ENCODE data around the gene DCHS2.

The DCHS2 gene

DNA sequence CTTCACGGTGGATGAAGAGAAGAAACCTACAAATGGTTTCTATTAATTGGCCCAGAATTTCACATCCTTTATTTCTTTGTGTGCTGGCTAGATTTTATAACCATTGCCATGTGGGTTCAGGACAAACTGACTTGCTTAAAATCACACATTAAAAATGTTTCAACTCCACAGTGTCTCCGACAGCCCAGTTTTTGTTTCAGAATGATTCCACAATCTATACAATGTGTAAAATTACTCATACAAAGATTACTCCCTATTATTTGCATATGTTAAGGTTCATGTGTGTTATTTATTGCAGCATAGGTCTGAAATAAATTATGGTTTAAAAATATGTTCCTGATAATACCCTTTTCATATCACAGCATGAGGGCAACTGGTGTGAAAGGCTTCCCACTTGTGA is 20.6 kb downstream of the DCHS2 start:
- H3K4me1 ChIP-seq (ENCODE audit: control insufficient read depth, insufficient read depth, low read length), result no peaks in the 10 kb centered on the region
- H3K9me3 ChIP-seq (ENCODE audit: control insufficient read depth, insufficient read depth, low read depth, low read length), result no peaks in the 10 kb centered on the region
- no peak overlapping the region for H3K27ac ChIP-seq (ENCODE audit: low read depth, low read length)
- no peak overlapping the region for H3K9ac ChIP-seq (ENCODE audit: low read length)
- no peaks in the 10 kb centered on the region for H3K27me3 ChIP-seq (ENCODE audit: control insufficient read depth, insufficient read depth, low read length)
- no peak overlapping the region for H3K4me3 ChIP-seq (ENCODE audit: low read depth, low read length)
- H3K36me3 ChIP-seq (ENCODE audit: control insufficient read depth, insufficient read depth, low read length), result no peaks in the 10 kb centered on the region

- Histone ChIP-seq H3K36me3 (ENCODE audit: control insufficient read depth, insufficient read depth, low read length) (no peaks in the 10 kb centered on the region), H3K4me3 (ENCODE audit: low read depth, low read length) (no peak overlapping the region), H3K4me1 (ENCODE audit: control insufficient read depth, insufficient read depth, low read length) (no peaks in the 10 kb centered on the region), H3K27ac (ENCODE audit: low read depth, low read length) (no peak overlapping the region), H3K27me3 (ENCODE audit: control insufficient read depth, insufficient read depth, low read length) (no peaks in the 10 kb centered on the region), H3K9ac (ENCODE audit: low read length) (no peak overlapping the region), H3K9me3 (ENCODE audit: control insufficient read depth, insufficient read depth, low read depth, low read length) (no peaks in the 10 kb centered on the region)
Observed at GRCh38 chr4:154467886-154468285, 23.7 kb downstream of the DCHS2 start.

GRCh38 chr4:154466336-154466735 is 25.3 kb downstream of the DCHS2 start:
- no peak overlapping the region for H3K27ac ChIP-seq (ENCODE audit: low read depth, low read length)
- H3K4me1 ChIP-seq (ENCODE audit: control insufficient read depth, insufficient read depth, low read length), result no peaks in the 10 kb centered on the region
- H3K9me3 ChIP-seq (ENCODE audit: control insufficient read depth, insufficient read depth, low read depth, low read length), result no peaks in the 10 kb centered on the region
- no peak overlapping the region for H3K9ac ChIP-seq (ENCODE audit: low read length)
- no peak overlapping the region for H3K4me3 ChIP-seq (ENCODE audit: low read depth, low read length)
- no peaks in the 10 kb centered on the region for H3K36me3 ChIP-seq (ENCODE audit: control insufficient read depth, insufficient read depth, low read length)
- H3K27me3 ChIP-seq (ENCODE audit: control insufficient read depth, insufficient read depth, low read length), result no peaks in the 10 kb centered on the region

GRCh38 chr4:154465085-154465484 is 26.5 kb downstream of the DCHS2 start:
- Histone ChIP-seq H3K4me3 (ENCODE audit: low read depth, low read length) (no peak overlapping the region), H3K9ac (ENCODE audit: low read length) (no peak overlapping the region), H3K27ac (ENCODE audit: low read depth, low read length) (no peak overlapping the region), H3K4me1 (ENCODE audit: control insufficient read depth, insufficient read depth, low read length) (no peaks in the 10 kb centered on the region), H3K36me3 (ENCODE audit: control insufficient read depth, insufficient read depth, low read length) (no peaks in the 10 kb centered on the region), H3K9me3 (ENCODE audit: control insufficient read depth, insufficient read depth, low read depth, low read length) (no peaks in the 10 kb centered on the region), H3K27me3 (ENCODE audit: control insufficient read depth, insufficient read depth, low read length) (no peaks in the 10 kb centered on the region)

DNA sequence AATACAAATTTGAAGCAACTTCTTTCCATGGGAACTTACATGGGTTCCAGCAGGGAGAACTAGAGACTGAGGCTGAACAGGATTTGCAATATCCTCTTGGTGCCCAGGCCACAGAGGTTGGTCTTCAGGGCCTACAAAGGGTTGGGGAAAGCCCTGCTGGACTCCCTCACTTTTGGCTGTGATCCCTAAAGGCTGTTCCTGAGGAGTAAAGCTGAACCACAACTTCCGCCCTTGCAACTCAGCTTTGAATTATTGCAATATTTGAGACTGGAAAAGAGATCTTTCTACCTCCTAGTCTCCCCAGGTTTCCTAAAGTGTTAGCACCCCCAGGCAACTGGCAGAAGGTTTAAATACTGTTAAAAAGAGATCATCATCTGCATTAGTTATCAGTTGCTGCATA is 26.9 kb downstream of the DCHS2 start:
- Histone ChIP-seq H3K9ac (ENCODE audit: low read length) (no peak overlapping the region), H3K36me3 (ENCODE audit: control insufficient read depth, insufficient read depth, low read length) (no peaks in the 10 kb centered on the region), H3K9me3 (ENCODE audit: control insufficient read depth, insufficient read depth, low read depth, low read length) (no peaks in the 10 kb centered on the region), H3K4me3 (ENCODE audit: low read depth, low read length) (no peak overlapping the region), H3K27me3 (ENCODE audit: control insufficient read depth, insufficient read depth, low read length) (no peaks in the 10 kb centered on the region), H3K4me1 (ENCODE audit: control insufficient read depth, insufficient read depth, low read length) (no peaks in the 10 kb centered on the region), H3K27ac (ENCODE audit: low read depth, low read length) (no peak overlapping the region)

DNA sequence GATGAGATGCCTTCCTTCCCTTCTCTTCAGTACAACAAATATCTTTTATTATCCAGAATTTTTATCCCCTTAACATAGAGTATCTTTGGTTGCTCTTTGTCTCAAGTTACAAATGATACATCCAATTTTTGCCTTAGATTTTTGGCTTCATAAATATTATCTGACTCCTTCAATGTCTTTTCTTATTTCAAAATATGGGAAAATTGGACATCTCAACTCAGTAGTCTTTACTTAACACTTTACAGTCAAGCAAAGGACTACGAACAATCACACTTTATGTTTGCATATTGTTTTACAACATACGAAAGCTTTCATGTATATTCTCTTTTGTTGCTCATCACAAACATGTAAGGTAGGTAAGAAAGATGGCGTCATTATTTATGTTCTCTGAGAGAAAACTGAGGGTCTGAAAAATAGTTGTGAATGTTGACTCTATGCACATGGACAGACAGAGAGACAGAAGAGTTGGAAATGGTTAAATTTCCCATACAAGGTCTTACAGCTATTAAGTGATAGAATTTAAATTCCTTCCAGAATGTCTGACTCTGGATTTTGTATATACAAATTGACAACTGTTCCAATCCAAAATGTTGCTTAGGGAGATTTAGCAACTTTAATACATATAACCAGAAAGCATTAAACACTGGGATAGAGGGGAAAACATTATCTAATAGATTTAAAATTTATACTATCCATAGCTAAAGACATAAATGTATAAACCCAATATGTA is 29.4 kb downstream of the DCHS2 start:
- H3K27ac ChIP-seq (ENCODE audit: low read depth, low read length), result no peak overlapping the region
- no peak overlapping the region for H3K4me3 ChIP-seq (ENCODE audit: low read depth, low read length)
- H3K4me1 ChIP-seq (ENCODE audit: control insufficient read depth, insufficient read depth, low read length), result no peaks in the 10 kb centered on the region
- no peaks in the 10 kb centered on the region for H3K27me3 ChIP-seq (ENCODE audit: control insufficient read depth, insufficient read depth, low read length)
- H3K9ac ChIP-seq (ENCODE audit: low read length), result no peak overlapping the region
- H3K9me3 ChIP-seq (ENCODE audit: control insufficient read depth, insufficient read depth, low read depth, low read length), result no peaks in the 10 kb centered on the region
- H3K36me3 ChIP-seq (ENCODE audit: control insufficient read depth, insufficient read depth, low read length), result no peaks in the 10 kb centered on the region

DNA sequence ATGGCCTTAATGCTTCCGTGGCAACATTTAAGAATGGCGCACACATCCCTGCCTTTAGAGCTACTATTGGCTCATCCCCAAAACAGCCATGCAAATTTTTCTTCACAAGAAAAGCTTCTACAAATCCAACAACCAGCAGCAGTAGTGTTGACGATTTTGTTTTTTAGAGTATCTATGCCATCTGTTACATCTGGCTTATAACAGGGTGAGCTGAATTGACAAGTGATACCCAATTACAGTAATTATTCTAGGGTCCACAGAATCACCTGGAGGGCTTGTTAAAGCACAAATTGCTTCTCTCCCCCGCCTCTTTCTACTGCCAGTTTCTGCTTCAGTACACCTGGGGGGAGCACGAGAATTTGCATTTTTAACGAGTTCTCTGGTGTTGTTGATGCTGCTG is 34.1 kb downstream of the DCHS2 start:
- no peak overlapping the region for H3K4me3 ChIP-seq (ENCODE audit: low read depth, low read length)

GRCh38 chr4:154456889-154457288 is 34.7 kb downstream of the DCHS2 start:
- H3K9ac ChIP-seq (ENCODE audit: low read length), result no peak overlapping the region

More for the DNA sequence above, 34.1 kb downstream of the DCHS2 start:
- no peak overlapping the region for H3K27ac ChIP-seq (ENCODE audit: low read depth, low read length)
- H3K36me3 ChIP-seq (ENCODE audit: control insufficient read depth, insufficient read depth, low read length), result no peaks in the 10 kb centered on the region
- H3K9ac ChIP-seq (ENCODE audit: low read length), result no peak overlapping the region
- H3K9me3 ChIP-seq (ENCODE audit: control insufficient read depth, insufficient read depth, low read depth, low read length), result no peaks in the 10 kb centered on the region
- no peaks in the 10 kb centered on the region for H3K27me3 ChIP-seq (ENCODE audit: control insufficient read depth, insufficient read depth, low read length)
- no peaks in the 10 kb centered on the region for H3K4me1 ChIP-seq (ENCODE audit: control insufficient read depth, insufficient read depth, low read length)

DNA sequence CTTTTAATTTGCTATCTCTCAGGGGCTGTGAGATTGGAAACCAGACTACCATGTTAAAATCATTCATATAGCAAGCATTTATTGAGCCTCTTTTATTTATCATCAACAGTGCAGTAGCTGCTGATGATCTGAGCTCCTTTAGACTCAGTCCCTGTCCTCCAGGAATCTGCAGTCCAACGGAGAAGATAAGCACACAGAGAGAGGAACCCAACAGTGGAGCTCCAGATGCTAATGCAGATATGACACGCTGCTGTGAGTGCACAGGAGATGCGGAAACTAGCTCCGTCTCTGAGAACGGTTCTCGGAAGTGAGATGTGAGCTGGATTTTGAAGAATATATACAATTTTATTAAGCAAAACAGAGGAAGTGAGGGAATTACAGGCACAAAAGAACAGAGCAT is 35.4 kb downstream of the DCHS2 start:
- Histone ChIP-seq H3K27ac (ENCODE audit: low read depth, low read length) (no peak overlapping the region), H3K4me1 (ENCODE audit: control insufficient read depth, insufficient read depth, low read length) (no peaks in the 10 kb centered on the region), H3K36me3 (ENCODE audit: control insufficient read depth, insufficient read depth, low read length) (no peaks in the 10 kb centered on the region), H3K4me3 (ENCODE audit: low read depth, low read length) (no peak overlapping the region), H3K9ac (ENCODE audit: low read length) (no peak overlapping the region), H3K27me3 (ENCODE audit: control insufficient read depth, insufficient read depth, low read length) (no peaks in the 10 kb centered on the region), H3K9me3 (ENCODE audit: control insufficient read depth, insufficient read depth, low read depth, low read length) (no peaks in the 10 kb centered on the region)

More at GRCh38 chr4:154456889-154457288, 34.7 kb downstream of the DCHS2 start:
- Histone ChIP-seq H3K36me3 (ENCODE audit: control insufficient read depth, insufficient read depth, low read length) (no peaks in the 10 kb centered on the region), H3K9me3 (ENCODE audit: control insufficient read depth, insufficient read depth, low read depth, low read length) (no peaks in the 10 kb centered on the region), H3K4me3 (ENCODE audit: low read depth, low read length) (no peak overlapping the region), H3K27me3 (ENCODE audit: control insufficient read depth, insufficient read depth, low read length) (no peaks in the 10 kb centered on the region), H3K27ac (ENCODE audit: low read depth, low read length) (no peak overlapping the region), H3K4me1 (ENCODE audit: control insufficient read depth, insufficient read depth, low read length) (no peaks in the 10 kb centered on the region)

DNA sequence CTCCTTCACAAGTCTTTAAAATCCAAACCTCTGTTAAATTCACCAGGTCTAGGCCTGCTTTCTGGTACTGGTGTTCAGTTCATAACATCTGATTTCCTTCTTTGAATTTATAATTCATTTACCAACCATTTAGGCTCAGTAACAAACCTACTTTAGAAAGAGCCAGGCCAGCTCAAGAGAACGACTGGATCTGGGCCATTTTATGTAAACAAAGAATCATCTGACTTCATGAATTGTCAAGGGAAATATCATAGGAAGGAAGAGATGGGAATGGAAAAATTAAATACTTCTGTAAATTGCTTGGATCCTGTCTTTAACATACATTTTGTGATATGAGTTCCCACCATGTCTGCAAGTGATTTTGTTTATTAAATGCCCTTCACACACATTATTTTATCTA is 36.5 kb downstream of the DCHS2 start:
- Histone ChIP-seq H3K27me3 (ENCODE audit: control insufficient read depth, insufficient read depth, low read length) (no peaks in the 10 kb centered on the region), H3K9me3 (ENCODE audit: control insufficient read depth, insufficient read depth, low read depth, low read length) (no peaks in the 10 kb centered on the region), H3K36me3 (ENCODE audit: control insufficient read depth, insufficient read depth, low read length) (no peaks in the 10 kb centered on the region), H3K4me3 (ENCODE audit: low read depth, low read length) (no peak overlapping the region), H3K4me1 (ENCODE audit: control insufficient read depth, insufficient read depth, low read length) (no peaks in the 10 kb centered on the region), H3K27ac (ENCODE audit: low read depth, low read length) (no peak overlapping the region), H3K9ac (ENCODE audit: low read length) (no peak overlapping the region)

GRCh38 chr4:154454710-154455109 is 36.9 kb downstream of the DCHS2 start:
- no peaks in the 10 kb centered on the region for H3K36me3 ChIP-seq (ENCODE audit: control insufficient read depth, insufficient read depth, low read length)
- no peaks in the 10 kb centered on the region for H3K4me1 ChIP-seq (ENCODE audit: control insufficient read depth, insufficient read depth, low read length)
- H3K9ac ChIP-seq (ENCODE audit: low read length), result no peak overlapping the region
- no peaks in the 10 kb centered on the region for H3K27me3 ChIP-seq (ENCODE audit: control insufficient read depth, insufficient read depth, low read length)
- H3K4me3 ChIP-seq (ENCODE audit: low read depth, low read length), result no peak overlapping the region
- no peak overlapping the region for H3K27ac ChIP-seq (ENCODE audit: low read depth, low read length)
- no peaks in the 10 kb centered on the region for H3K9me3 ChIP-seq (ENCODE audit: control insufficient read depth, insufficient read depth, low read depth, low read length)
